MG63 (cell line): Measurements from ENCODE around the gene WDR88. TPM values are rescaled to one million over a fixed set of nuclear protein-coding genes. Genes with fewer than 3 reads are reported as not detected.
"Not testable (repeated sequence)": the region's sequence is repeated elsewhere in the genome, so short reads cannot be mapped to it uniquely, and the experiment has no call there.

ENCODE experiments used
- DNase-seq: peaks from one replicate; pipeline ENCODE4 v3.0.0-alpha.2; 2020
- H3K27me3 ChIP-seq: fragments of 250-450 bp; sonication (Bioruptor Pico); 2 replicates; pipeline ENCODE4 v1.5.1; 2020; ENCODE audit warnings: mild to moderate bottlenecking, moderate library complexity
- H3K36me3 ChIP-seq: fragments of 250-450 bp; sonication (Bioruptor Pico); 2 replicates; pipeline ENCODE4 v1.5.1; 2020; ENCODE audit warnings: mild to moderate bottlenecking, moderate library complexity
- H3K4me3 ChIP-seq: fragments of 250-450 bp; sonication (Bioruptor Pico); 2 replicates; pipeline ENCODE4 v1.5.1; 2020; ENCODE audit warnings: mild to moderate bottlenecking, moderate library complexity
- H3K9me3 ChIP-seq: fragments of 250-450 bp; sonication (Bioruptor Pico); 2 replicates; pipeline ENCODE4 v1.5.1; 2020; ENCODE audit warnings: mild to moderate bottlenecking, moderate library complexity
- total RNA-seq: library from RNA; depleted of rRNA; stranded (reverse); fragments of >200 nt; shearing (Covaris generic); gene quantifications from 2 replicates; pipeline ENCODE4 v1.2.3, GENCODE V29; 2014; ENCODE audit warnings: low replicate concordance

The WDR88 gene
- total RNA-seq, 1 experiment from 2014 or later = not detected

- Histone ChIP-seq H3K9me3 (no peaks in the 10 kb centered on the region), H3K27me3 (no peaks in the 10 kb centered on the region), H3K4me3 (no peak overlapping the region), H3K36me3 (peaks cover 49% of the 10 kb centered on the region)
- DNase-seq = no peak
Measured at GRCh38 chr19:33118643-33119042, 13.3 kb upstream of the WDR88 start.

- DNase-seq = no peak
- Histone ChIP-seq H3K4me3 (no peak overlapping the region), H3K36me3 (peaks cover 29% of the 10 kb centered on the region), H3K27me3 (no peaks in the 10 kb centered on the region), H3K9me3 (no peaks in the 10 kb centered on the region)
Measured at GRCh38 chr19:33124207-33125098, 7.5 kb upstream of the WDR88 start.

- Histone ChIP-seq H3K9me3 (no peaks in the 10 kb centered on the region), H3K36me3 (peaks cover 28% of the 10 kb centered on the region), H3K4me3 (no peak overlapping the region), H3K27me3 (no peaks in the 10 kb centered on the region)
- peak; percentile 42 for DNase-seq
Measured at GRCh38 chr19:33125929-33126388, 6.0 kb upstream of the WDR88 start.

GRCh38 chr19:33126712-33127111, 5.2 kb upstream of the WDR88 start:
- not testable (repeated sequence) for H3K27me3 ChIP-seq, H3K4me3 ChIP-seq, DNase-seq, H3K9me3 ChIP-seq
- peaks cover 28% of the 10 kb centered on the region for H3K36me3 ChIP-seq

- no peak overlapping the region for H3K4me3 ChIP-seq
- H3K9me3 ChIP-seq = no peaks in the 10 kb centered on the region
- H3K36me3 ChIP-seq = peaks cover 24% of the 10 kb centered on the region
- no peak for DNase-seq
- no peaks in the 10 kb centered on the region for H3K27me3 ChIP-seq
Measured at GRCh38 chr19:33129901-33130300, 2.0 kb upstream of the WDR88 start.

GRCh38 chr19:33130433-33130832, 1.5 kb upstream of the WDR88 start:
- Histone ChIP-seq H3K9me3 (no peaks in the 10 kb centered on the region), H3K27me3 (no peaks in the 10 kb centered on the region), H3K4me3 (no peak overlapping the region), H3K36me3 (peaks cover 24% of the 10 kb centered on the region)
- DNase-seq = no peak

GRCh38 chr19:33132425-33132824, 511 bp downstream of the WDR88 start:
- no peak overlapping the region for H3K4me3 ChIP-seq
- H3K9me3 ChIP-seq = no peaks in the 10 kb centered on the region
- H3K36me3 ChIP-seq = peaks cover 10% of the 10 kb centered on the region
- no peaks in the 10 kb centered on the region for H3K27me3 ChIP-seq
- no peak for DNase-seq

- DNase-seq = no peak
- H3K4me3 ChIP-seq = no peak overlapping the region
- H3K27me3 ChIP-seq = no peaks in the 10 kb centered on the region
- no peaks in the 10 kb centered on the region for H3K9me3 ChIP-seq
- peaks cover 4% of the 10 kb centered on the region for H3K36me3 ChIP-seq
Measured at GRCh38 chr19:33133438-33134031, 1.6 kb downstream of the WDR88 start.

- H3K4me3 ChIP-seq = no peak overlapping the region
- no peaks in the 10 kb centered on the region for H3K9me3 ChIP-seq
- H3K27me3 ChIP-seq = no peaks in the 10 kb centered on the region
- H3K36me3 ChIP-seq = no peaks in the 10 kb centered on the region
- DNase-seq = no peak
Measured at GRCh38 chr19:33134571-33135041, 2.7 kb downstream of the WDR88 start.

- H3K36me3 ChIP-seq = no peaks in the 10 kb centered on the region
- no peaks in the 10 kb centered on the region for H3K27me3 ChIP-seq
- DNase-seq = no peak
- H3K4me3 ChIP-seq = no peak overlapping the region
- H3K9me3 ChIP-seq = no peaks in the 10 kb centered on the region
Measured at GRCh38 chr19:33139165-33139564, 7.3 kb downstream of the WDR88 start.

- DNase-seq = peak; percentile 61
- no peak overlapping the region for H3K4me3 ChIP-seq
- no peaks in the 10 kb centered on the region for H3K9me3 ChIP-seq
Measured at GRCh38 chr19:33143897-33144405, 12.0 kb downstream of the WDR88 start.

GRCh38 chr19:33146209-33146608, 14.3 kb downstream of the WDR88 start:
- Histone ChIP-seq H3K4me3 (no peak overlapping the region), H3K36me3 (no peaks in the 10 kb centered on the region), H3K9me3 (no peaks in the 10 kb centered on the region), H3K27me3 (no peaks in the 10 kb centered on the region)
- DNase-seq = no peak

More at GRCh38 chr19:33143897-33144405, 12.0 kb downstream of the WDR88 start:
- no peaks in the 10 kb centered on the region for H3K27me3 ChIP-seq
- H3K36me3 ChIP-seq = no peaks in the 10 kb centered on the region

GRCh38 chr19:33147538-33147937, 15.6 kb downstream of the WDR88 start:
- H3K4me3 ChIP-seq = no peak overlapping the region
- no peaks in the 10 kb centered on the region for H3K27me3 ChIP-seq
- H3K36me3 ChIP-seq = no peaks in the 10 kb centered on the region
- H3K9me3 ChIP-seq = no peaks in the 10 kb centered on the region
- no peak for DNase-seq

- no peak for DNase-seq
- no peaks in the 10 kb centered on the region for H3K27me3 ChIP-seq
- no peak overlapping the region for H3K4me3 ChIP-seq
- no peaks in the 10 kb centered on the region for H3K36me3 ChIP-seq
- no peaks in the 10 kb centered on the region for H3K9me3 ChIP-seq
Measured at GRCh38 chr19:33150852-33151518, 19.1 kb downstream of the WDR88 start.

GRCh38 chr19:33152176-33152575, 20.3 kb downstream of the WDR88 start:
- no peaks in the 10 kb centered on the region for H3K9me3 ChIP-seq
- no peak overlapping the region for H3K4me3 ChIP-seq
- H3K36me3 ChIP-seq = no peaks in the 10 kb centered on the region
- no peaks in the 10 kb centered on the region for H3K27me3 ChIP-seq
- no peak for DNase-seq

- not testable (repeated sequence) for H3K27me3 ChIP-seq, H3K9me3 ChIP-seq, H3K4me3 ChIP-seq, H3K36me3 ChIP-seq, DNase-seq
Measured at GRCh38 chr19:33152625-33153024, 20.7 kb downstream of the WDR88 start.

GRCh38 chr19:33154313-33154712, 22.4 kb downstream of the WDR88 start:
- H3K27me3 ChIP-seq, H3K9me3 ChIP-seq, DNase-seq, H3K4me3 ChIP-seq, H3K36me3 ChIP-seq: not testable (repeated sequence)
